Measurements from ENCODE around the gene ZIC5. TPM values are rescaled to one million over a fixed set of nuclear protein-coding genes. Genes with fewer than 3 reads are reported as not detected.

ZIC5 gene
- polyA plus RNA-seq, 2 of the 4 experiments (the other 2 are of a cell fraction): 2.8 to 3.1 TPM

DNA sequence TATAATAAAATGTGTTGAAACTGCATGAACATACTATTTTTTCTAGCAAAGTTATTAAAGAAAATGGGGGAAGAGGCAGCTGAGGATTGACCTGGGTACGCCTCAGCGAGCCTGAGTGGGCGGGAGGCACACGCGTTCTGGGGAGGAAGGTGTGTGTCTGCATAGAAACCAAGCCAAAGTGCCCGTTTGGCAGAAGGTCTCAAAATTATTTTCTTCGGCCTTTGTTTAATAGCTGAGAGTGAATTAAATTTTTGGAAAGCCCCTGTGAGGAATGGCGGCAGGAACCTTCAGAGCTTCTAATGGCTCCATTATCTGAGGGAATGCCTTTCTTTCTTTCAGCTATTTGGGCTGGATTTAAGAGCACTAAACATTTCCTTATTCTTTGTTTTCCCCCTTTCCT is 15.2 kb upstream of the ZIC5 start (continued):
- TF ChIP-seq PHF8 (IDR thresholded peaks at IDR 0.05; ENCODE audit: borderline replicate concordance, low read depth) (no peak), JUNB (IDR thresholded peaks at IDR 0.05) (no peak), JUN (IDR thresholded peaks at IDR 0.05) (no peak), HOXB5 (CRISPR knock-in tag; IDR thresholded peaks at IDR 0.05) (no peak)

DNA sequence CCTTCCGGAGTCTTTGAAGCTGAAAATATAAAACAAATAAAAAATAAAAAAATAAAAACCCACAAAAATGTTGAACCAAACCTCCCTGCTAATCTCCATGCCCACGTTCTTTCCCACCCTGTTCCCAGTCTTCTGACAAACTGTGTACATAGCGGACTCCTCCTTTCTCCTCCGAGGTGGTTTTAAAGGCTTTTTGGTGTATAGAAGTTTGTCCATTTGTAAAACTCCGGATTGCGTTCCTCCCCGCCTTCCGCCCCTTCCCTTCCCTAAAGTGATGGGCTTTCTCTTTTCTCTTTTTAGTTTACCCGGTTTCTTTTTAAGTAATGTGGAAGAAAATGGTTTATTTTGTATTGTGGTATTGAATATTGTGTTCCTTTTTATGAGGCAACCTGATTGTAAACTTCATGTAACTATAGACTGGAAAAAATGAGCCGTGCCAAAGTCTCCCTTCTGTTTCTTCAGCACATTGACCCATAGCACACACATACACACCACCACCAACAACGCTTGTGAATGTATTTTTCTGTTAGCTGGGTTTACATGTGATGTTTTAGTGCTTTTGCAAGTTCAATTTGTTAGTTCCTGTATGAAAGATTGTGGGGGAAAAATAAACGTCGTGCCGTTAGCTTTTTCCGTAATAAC is 14.4 kb upstream of the ZIC5 start:
- FAIRE-seq: no peak
- WGBS (ENCODE audit: missing lambda C conversion rate): 66% methylated on average over 15 of the region's 15 CpGs
- Histone ChIP-seq H3K4me1 (0 out of 3 replicates have a peak, but pooled peaks cover 2% of the 10 kb centered on the region), H3K4me2 (peak overlapping the region; percentile 92), H3K27ac (peak overlapping the region in 1 of 2 experiments; percentile 97; a peak in 4 of 6 replicates), H3K4me3 (peak overlapping the region; percentile 92; the same call in 2 of the 3 replicates), H3K9me3 (no peaks in the 10 kb centered on the region)
- no peak for ATAC-seq
- TF ChIP-seq CBX8 (IDR thresholded peaks at IDR 0.05) (no peak), RNF2 (IDR thresholded peaks at IDR 0.05; ENCODE audit: borderline replicate concordance, low read depth) (no peak)
- ChIA-PET CTCF (interaction anchor here (0.6 to 2.0 kb wide), 2 partner anchors 44 to 330 kb away, joined by 4 to 8 read pairs; no protein-coding TSS in a partner anchor), POLR2A (no interaction called here)
- no peak for DNase-seq (ENCODE audit: low read depth in 1 of 2, low spot score in 1 of 2)

GRCh38 chr13:99985241-99985874 is 13.8 kb upstream of the ZIC5 start:
- CTCF ChIA-PET: interaction anchor here (0.6 kb wide), 2 partner anchors 43 to 330 kb away, joined by 4 read pairs; no protein-coding TSS in a partner anchor
- TF ChIP-seq HOXB5 (CRISPR knock-in tag; IDR thresholded peaks at IDR 0.05): no peak
- no peak for TF ChIP-seq EHF (CRISPR knock-in tag; IDR thresholded peaks at IDR 0.05)
- no peak for TF ChIP-seq CBX2 (IDR thresholded peaks at IDR 0.05; ENCODE audit: borderline replicate concordance, low read depth)
- TF ChIP-seq HOXB13 (CRISPR knock-in tag; IDR thresholded peaks at IDR 0.05; ENCODE audit: low read depth): no peak
- no peak for TF ChIP-seq CEBPB (IDR thresholded peaks at IDR 0.05)
- TF ChIP-seq, protein P1, sequence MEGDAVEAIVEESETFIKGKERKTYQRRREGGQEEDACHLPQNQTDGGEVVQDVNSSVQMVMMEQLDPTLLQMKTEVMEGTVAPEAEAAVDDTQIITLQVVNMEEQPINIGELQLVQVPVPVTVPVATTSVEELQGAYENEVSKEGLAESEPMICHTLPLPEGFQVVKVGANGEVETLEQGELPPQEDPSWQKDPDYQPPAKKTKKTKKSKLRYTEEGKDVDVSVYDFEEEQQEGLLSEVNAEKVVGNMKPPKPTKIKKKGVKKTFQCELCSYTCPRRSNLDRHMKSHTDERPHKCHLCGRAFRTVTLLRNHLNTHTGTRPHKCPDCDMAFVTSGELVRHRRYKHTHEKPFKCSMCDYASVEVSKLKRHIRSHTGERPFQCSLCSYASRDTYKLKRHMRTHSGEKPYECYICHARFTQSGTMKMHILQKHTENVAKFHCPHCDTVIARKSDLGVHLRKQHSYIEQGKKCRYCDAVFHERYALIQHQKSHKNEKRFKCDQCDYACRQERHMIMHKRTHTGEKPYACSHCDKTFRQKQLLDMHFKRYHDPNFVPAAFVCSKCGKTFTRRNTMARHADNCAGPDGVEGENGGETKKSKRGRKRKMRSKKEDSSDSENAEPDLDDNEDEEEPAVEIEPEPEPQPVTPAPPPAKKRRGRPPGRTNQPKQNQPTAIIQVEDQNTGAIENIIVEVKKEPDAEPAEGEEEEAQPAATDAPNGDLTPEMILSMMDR (IDR thresholded peaks at IDR 0.05): no peak
- no peak for TF ChIP-seq CHD4 (IDR thresholded peaks at IDR 0.05; ENCODE audit: borderline replicate concordance)
- no peak for TF ChIP-seq FOXS1 (CRISPR knock-in tag; IDR thresholded peaks at IDR 0.05)
- TF ChIP-seq, protein P2, sequence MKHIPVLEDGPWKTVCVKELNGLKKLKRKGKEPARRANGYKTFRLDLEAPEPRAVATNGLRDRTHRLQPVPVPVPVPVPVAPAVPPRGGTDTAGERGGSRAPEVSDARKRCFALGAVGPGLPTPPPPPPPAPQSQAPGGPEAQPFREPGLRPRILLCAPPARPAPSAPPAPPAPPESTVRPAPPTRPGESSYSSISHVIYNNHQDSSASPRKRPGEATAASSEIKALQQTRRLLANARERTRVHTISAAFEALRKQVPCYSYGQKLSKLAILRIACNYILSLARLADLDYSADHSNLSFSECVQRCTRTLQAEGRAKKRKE (CRISPR knock-in tag; IDR thresholded peaks at IDR 0.05; ENCODE audit: low read depth): no peak
- peak overlapping the region; percentile 92 for H3K4me2 ChIP-seq
- WGBS (ENCODE audit: missing lambda C conversion rate): 77% methylated on average over 18 of the region's 55 CpGs
- no peak for DNase-seq (ENCODE audit: low read depth in 1 of 2, low spot score in 1 of 2)
- FAIRE-seq: no peak
- peak overlapping the region; percentile 47 to 97; a peak in 4 of 6 replicates for H3K27ac ChIP-seq
- peak overlapping the region; percentile 92 for H3K4me3 ChIP-seq
- H3K9me3 ChIP-seq: no peaks in the 10 kb centered on the region
- H3K4me1 ChIP-seq: 0 out of 3 replicates have a peak, but pooled peaks cover 2% of the 10 kb centered on the region
- POLR2A ChIA-PET: no interaction called here
- ATAC-seq: no peak

- ATAC-seq (no peak), FAIRE-seq (no peak), DNase-seq (ENCODE audit: low read depth in 1 of 2, low spot score in 1 of 2) (peak in 1 of 2 experiments; percentile 40)
- Histone ChIP-seq H3K4me1 (0 out of 3 replicates have a peak, but pooled peaks cover 2% of the 10 kb centered on the region), H3K27ac (peak overlapping the region; percentile 84 to 97), H3K4me3 (peak overlapping the region; percentile 92), H3K9me3 (no peaks in the 10 kb centered on the region), H3K4me2 (peak overlapping the region; percentile 92)
- WGBS (ENCODE audit: missing lambda C conversion rate): 63% methylated on average over 15 of the region's 44 CpGs
- TF ChIP-seq MAX (IDR thresholded peaks at IDR 0.05) (peak; percentile 40; the same call in 1 of the 2 replicates), EP300 (IDR thresholded peaks at IDR 0.05) (no peak), TFCP2L1 (CRISPR knock-in tag; IDR thresholded peaks at IDR 0.05) (no peak)
- ChIA-PET CTCF (interaction anchor here (0.6 to 1.8 kb wide), 4 partner anchors 8 to 530 kb away, joined by 3 to 6 read pairs (median 4); no protein-coding TSS in a partner anchor), POLR2A (interaction anchor here (1.0 kb wide), 1 partner anchor 14 kb away, joined by 4 read pairs; no protein-coding TSS in a partner anchor)
Measured at GRCh38 chr13:99984461-99985240, 13.1 kb upstream of the ZIC5 start.
